GM19468 (cell line): ENCODE measurements around the gene GPC2.

Source experiments
- ATAC-seq: cut with Tn5 transposase; IDR thresholded peaks from one replicate; pipeline ENCODE4 v1.9.1; 2021; ENCODE audit warnings: mild to moderate bottlenecking, moderate library complexity, moderate number of reproducible peaks; ENCODE audit not compliant: unreplicated experiment; ENCODE audit errors: extremely low read depth

Gene GPC2

GRCh38 chr7:100170101-100170897 lies 6.9 kb downstream of the GPC2 start:
- no peak for ATAC-seq

DNA sequence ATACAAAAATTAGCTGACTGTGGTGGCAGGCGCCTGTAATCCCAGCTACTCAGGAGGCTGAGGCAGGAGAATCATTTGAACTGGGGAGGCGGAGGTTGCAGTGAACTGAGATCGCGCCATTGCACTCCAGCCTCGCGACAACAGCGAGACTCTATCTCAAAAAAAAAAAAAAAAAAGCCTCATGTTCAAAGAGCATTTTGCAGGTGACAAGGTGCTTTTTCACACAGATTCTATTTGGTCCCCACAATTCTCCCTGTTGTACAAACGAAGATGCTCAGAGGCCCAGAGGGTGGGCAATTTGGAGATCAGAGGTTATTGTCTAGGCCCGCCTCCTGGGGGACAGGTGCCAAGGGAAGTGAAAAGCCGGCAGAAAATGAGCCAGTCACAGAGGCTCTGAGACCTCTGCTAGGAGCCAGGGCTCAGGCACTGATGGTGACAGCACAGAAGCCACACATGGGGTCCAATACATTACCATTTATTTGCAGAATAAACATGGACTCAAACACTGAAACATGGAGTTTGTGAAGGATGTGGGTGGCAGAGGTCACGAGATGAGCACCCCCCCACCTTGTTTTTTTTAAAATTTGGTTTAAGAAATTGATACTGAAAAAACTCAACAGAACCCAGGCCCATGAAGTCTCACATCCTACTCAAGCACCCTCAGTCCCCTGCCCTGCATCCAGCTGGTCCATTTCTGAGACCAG lies 7.9 kb downstream of the GPC2 start:
- no peak for ATAC-seq

GRCh38 chr7:100167912-100168323 lies 9.3 kb downstream of the GPC2 start:
- ATAC-seq: no peak

DNA sequence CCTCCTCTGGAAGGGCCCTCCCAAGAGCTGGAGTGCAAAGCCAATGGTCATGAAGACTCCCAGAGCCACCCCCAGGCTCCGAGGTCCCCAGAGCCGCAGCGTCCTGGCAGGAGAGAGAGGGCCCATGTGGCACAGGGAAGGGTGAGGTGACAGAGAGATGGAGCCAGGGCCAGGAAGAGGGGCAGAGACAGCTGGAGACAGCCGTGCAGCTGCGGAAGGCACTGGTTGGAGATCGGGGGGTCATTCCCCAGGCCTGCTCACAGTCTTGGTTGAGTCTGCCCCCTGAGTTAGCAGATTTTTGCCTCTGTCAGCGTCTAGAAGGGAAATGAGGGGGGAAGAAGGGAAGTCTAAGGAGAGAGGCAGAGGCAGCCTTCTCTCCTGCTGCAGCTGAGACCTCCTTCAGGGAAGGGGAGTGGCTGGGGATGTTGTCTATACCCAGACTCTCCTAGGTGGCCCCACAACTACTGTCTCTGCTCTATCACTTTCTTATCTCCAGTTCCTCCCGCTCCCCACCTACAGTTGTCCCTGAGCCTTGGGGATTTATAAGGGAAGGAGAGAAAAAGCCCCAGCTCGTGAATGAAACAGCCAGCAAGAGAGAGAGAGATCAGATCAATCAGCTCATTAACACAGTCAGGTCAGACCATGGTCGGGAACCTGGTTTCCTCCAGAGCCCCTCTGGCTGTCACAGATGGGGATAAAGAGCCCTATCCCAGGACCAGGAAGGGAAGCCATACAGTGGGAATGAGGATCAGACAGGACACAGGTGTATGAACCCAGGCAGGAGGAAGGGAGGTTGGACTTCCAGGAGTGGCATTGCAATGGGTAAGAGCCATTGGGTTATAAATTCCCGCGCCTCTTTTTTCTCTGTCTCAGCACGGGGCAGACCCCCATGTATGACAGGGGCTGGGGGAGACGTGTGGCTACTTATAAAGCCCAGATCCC lies 9.9 kb downstream of the GPC2 start:
- ATAC-seq: no peak

- ATAC-seq: no peak
These were observed 10.8 kb downstream of the GPC2 start for GRCh38 chr7:100166317-100166940.

DNA sequence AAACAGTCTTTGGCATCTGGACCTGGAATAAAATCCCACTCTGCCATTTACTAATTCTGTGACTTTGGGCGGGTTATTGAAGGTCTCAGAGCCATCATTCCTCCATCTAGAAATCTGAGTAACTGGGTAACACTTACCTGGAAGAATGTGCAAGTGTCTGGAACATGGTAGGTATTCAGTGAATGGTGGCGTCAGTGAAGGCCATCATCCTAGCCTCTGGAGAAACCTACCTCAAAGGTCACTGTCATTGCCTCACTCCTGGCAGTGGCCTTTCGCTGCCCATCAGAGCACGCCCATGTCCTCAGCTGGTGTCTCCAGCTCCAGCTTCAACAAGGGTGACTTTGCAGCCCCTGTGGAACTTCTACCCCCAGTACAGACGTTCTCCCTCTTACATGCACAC lies 13.3 kb downstream of the GPC2 start:
- ATAC-seq: no peak

DNA sequence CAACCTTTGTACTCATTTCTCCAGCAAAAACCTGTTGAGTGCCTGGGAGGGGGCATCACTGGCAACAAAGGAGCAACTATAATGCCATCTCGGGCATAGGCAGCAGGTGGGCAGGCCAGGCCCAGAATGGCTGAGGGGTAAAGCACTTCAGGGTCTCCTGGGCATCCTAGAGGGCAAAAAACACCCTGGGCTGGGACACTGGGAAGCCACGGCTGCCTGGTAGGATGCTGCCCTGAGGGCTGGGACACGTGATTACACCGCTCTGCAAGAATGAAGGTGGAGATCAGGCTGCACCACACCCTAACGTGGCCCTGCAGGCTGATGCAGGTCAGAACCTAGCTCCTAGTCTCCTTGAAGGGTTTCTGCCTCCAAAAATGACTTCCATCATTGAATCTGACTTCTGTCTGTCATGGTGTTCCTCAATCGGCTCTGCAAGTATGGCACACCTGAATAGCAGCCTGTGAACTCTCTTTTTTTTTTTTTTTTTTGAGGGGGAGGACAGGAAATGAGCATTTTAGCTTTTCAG lies 14.1 kb downstream of the GPC2 start:
- ATAC-seq: no peak

DNA sequence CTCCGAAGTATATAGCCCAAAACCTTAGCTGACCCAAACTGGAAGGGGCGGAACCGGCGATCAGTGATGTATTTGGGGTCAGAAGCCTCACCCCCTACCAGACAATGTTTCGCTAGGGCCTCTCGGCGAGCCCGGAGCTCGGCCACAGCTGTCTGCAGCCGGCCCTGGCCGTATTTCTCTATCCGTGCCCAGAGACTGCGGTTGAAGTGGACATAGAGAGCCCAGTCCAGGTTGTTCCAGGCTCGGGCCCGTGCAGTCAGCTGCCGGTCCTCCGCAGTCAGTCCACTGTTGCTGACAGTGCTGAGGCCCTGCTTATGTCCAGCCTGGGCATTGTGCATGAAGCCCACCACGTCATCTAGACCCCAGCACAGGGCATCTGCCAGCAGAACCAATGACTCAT lies 17.1 kb downstream of the GPC2 start:
- no peak for ATAC-seq

GRCh38 chr7:100159099-100159623 lies 18.0 kb downstream of the GPC2 start:
- ATAC-seq: no peak

- peak; percentile 65 for ATAC-seq
These were observed 18.7 kb downstream of the GPC2 start, which contains the start of gene TRAPPC14 for GRCh38 chr7:100158229-100159098. TRAPPC14 (minus strand) TSS chr7:100158723; CDS start chr7:100158499, 224 bp downstream.

DNA sequence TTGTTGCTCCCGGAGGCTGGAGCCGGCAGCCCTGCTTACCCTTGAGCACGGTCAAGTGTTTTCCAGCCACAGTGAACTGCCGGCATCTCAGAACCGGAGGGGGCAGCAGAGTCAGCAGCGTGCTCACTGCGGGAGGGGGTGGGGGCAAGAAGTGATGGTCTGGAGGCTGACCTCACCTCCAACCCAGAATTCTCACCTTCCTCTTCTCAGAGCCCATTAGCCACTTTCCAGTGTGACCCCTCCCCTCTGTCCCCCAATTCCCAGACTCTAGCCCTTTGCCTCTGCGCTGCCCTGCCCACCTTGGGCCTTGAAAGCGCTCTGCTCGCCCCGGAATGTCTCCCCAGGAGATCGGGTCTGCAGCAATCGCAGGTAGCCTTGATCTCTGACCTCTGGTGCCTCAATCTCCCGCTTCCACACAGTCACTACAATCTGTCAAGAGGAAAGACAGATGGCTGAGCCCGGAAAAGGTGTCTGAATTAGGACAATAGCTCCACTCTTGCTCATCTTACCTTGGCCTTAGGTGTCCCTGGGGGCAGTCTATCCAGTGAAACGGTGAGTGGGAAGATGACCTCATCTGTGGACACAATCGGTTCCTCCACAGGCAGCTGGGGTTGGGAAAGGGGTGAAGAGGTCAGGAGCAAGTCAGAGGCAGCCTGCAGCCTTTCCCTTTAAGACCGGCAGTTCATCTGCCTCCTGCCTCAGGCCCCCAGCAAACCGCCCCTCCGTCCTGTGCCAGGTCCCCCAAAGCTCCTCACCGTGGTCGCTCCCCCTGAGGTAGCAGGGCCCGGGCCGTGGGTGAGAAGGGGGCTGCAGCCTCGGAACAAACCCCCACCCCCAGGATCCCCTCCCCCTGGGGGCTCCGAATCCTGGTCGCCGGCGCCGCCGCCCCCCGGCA lies 19.6 kb downstream of the GPC2 start:
- no peak for ATAC-seq

DNA sequence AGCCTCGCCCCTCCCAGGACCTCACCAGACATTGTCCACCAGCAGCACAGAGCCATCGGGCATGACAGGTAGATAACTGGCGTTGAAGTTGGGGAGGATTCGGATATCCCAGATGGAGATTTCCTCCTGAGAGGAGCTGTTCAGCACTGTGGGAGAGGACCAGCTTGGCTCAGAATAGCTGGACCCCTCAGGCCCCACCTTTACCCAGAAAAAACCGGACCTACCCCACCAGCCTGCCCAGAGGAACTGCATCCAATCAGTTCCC lies 20.2 kb downstream of the GPC2 start:
- no peak for ATAC-seq

GRCh38 chr7:100156331-100157068 lies 20.7 kb downstream of the GPC2 start:
- ATAC-seq: no peak

- ATAC-seq: no peak
These were observed 21.4 kb downstream of the GPC2 start for GRCh38 chr7:100155553-100156317.

DNA sequence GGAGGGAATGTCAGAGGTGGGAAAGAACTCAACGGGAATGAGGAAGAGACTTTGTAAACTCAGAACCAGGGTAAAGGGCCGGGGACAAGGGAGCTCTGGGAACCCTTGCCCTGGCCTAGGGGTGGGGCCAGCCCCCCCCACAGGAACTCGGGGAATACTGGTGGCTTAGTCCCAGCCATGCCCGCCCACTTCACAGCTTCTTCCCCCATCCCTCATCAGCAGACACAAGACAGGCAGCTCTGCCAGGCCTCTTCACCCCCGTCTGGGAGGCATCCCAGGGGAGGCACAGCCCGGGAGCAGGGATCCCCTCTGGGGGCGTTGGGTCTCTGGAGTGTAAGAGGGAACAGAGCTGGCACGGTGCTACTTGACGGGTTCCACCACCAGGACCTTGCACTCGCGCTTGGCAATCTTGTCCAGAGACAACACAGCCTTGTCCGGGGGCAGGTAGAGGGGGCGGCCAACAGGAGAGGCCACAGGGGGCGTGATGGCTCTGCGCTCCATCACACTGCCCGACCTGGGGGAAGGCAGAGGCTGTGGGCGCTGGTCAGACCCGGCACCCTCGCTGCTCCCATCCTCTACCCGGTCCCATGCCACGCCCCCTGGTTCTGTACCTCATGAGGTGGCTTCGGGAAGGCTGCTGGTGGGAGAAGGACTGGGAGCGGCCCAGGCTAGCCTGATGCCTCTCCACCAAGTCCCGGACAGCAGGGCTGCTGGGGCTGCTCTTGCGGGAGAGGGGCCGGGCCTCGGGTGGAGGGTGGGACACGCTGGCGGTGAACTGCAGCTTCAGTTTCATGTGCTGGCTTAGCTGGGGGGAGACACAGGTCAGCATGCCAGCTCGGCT lies 22.3 kb downstream of the GPC2 start:
- ATAC-seq: no peak
